Fibroblast of the aortic adventitia (primary cell): ENCODE results near the gene TMEM248. TPM values are rescaled to one million over a fixed set of nuclear protein-coding genes. Genes with fewer than 3 reads are reported as not detected.
A peak's percentile ranks its signal among the peaks of the same experiment; 100 is the strongest.
"Not testable (repeated sequence)": the region's sequence is repeated elsewhere in the genome, so short reads cannot be mapped to it uniquely, and the experiment has no call there.

Source experiments
- DNase-seq: peaks from one replicate; pipeline ENCODE4 v3.0.0-alpha.2; 2010; ENCODE audit warnings: low read depth
- H3K4me3 ChIP-seq: 2 replicates; pipeline ENCODE4 v1.5.1; 2011; ENCODE audit warnings: low read depth, mild to moderate bottlenecking, control low read depth, low read length, moderate library complexity
- small RNA-seq: library from RNA; depleted of rRNA; stranded (forward); fragments of <200 nt; gene quantifications from one replicate; pipeline ENCODE3, GENCODE V24; 2012
- total RNA-seq: library from RNA; depleted of rRNA; stranded (reverse); fragments of >200 nt; gene quantifications from 2 replicates; pipeline ENCODE4 v1.2.3, GENCODE V29; 2012; ENCODE audit warnings: low replicate concordance
- TF ChIP-seq, protein P1 (sequence below): IDR thresholded peaks from 2 replicates; pipeline ENCODE4 v1.5.1; 2011; ENCODE audit warnings: mild to moderate bottlenecking, low read length, control low read depth, inconsistent platforms; ENCODE audit not compliant: insufficient read depth

The TMEM248 gene
- total RNA-seq, 1 donor: 104 TPM

DNA sequence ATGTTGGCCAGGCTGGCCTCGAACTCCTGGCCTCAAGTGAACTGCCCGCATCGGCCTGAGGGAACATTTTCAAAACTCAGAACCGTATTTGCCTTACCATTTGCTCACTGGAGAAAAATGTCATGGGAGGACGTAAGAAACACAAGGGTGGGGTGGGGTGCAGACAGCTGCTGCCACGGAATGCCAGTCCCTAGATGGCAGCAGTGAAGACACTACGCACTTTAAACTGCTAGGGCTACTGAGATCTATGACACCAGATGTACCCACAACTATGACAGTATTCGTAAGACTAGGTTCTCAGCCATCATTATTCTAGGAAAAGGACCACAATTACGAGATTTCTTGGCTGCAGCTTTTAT, 73.6 kb downstream of the TMEM248 start:
- H3K4me3 ChIP-seq: peak overlapping the region; percentile 72
- TF ChIP-seq, protein P1, sequence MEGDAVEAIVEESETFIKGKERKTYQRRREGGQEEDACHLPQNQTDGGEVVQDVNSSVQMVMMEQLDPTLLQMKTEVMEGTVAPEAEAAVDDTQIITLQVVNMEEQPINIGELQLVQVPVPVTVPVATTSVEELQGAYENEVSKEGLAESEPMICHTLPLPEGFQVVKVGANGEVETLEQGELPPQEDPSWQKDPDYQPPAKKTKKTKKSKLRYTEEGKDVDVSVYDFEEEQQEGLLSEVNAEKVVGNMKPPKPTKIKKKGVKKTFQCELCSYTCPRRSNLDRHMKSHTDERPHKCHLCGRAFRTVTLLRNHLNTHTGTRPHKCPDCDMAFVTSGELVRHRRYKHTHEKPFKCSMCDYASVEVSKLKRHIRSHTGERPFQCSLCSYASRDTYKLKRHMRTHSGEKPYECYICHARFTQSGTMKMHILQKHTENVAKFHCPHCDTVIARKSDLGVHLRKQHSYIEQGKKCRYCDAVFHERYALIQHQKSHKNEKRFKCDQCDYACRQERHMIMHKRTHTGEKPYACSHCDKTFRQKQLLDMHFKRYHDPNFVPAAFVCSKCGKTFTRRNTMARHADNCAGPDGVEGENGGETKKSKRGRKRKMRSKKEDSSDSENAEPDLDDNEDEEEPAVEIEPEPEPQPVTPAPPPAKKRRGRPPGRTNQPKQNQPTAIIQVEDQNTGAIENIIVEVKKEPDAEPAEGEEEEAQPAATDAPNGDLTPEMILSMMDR: peak; percentile 15
- peak; percentile 81 for DNase-seq

DNA sequence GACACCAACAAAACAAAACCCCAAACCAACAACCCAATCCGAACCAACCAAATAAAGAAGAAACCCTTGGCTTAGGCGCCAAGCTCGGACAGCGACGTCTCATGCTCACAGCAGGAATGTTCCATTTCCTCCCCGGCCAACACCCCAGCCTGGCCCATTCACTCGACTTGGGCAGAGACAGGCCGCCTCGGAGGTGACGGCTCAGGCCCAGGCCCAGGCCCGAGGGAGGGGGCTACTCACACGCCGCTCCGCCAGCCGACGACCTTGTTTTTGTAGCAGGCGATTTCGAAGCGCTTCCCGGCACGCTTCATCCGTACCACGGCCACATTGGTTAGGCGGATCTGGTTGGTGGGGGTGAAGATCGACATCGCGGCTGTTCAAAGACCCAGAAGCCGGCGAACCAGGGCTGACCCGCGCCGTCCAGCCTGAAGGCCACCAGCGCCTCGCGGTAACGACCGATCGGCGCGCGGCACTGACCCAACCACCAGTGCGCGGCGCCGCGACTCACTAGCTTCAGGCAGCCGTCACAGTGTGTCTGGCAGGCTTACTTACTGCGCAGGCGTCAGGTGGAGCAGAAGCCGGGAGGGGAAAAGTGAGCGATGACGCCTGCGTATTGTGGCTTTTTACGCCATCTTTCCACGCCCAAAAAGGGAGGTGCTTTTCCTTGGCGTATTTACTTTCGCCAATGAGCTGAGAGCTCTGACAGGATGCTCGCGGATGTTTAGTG, 74.2 kb downstream of the TMEM248 start, which contains the start of gene SBDS:
Gene SBDS, minus strand, starts transcription at position 537 of the 727 bp plus-strand sequence. Its CDS starts 169 bp downstream, at position 368.
- DNase-seq: peak; percentile 99

GRCh38 chr7:66996444-66997191, 75.6 kb downstream of the TMEM248 start, which contains the start of gene TYW1:
Gene TYW1 (plus strand): TSS chr7:66996833. CDS start chr7:66996979, 146 bp downstream.
- DNase-seq: peak; percentile 97
- peak within 1 kb of the TSS; percentile 86 for H3K4me3 ChIP-seq

More for the DNA sequence above, 74.2 kb downstream of the TMEM248 start, which contains the start of gene SBDS:
- H3K4me3 ChIP-seq: peak within 1 kb of the TSS; percentile 72

GRCh38 chr7:67000601-67001258, 79.7 kb downstream of the TMEM248 start:
- not testable (repeated sequence) for H3K4me3 ChIP-seq
- TF ChIP-seq, protein P1: peak; percentile 18
- DNase-seq: peak; percentile 35

DNA sequence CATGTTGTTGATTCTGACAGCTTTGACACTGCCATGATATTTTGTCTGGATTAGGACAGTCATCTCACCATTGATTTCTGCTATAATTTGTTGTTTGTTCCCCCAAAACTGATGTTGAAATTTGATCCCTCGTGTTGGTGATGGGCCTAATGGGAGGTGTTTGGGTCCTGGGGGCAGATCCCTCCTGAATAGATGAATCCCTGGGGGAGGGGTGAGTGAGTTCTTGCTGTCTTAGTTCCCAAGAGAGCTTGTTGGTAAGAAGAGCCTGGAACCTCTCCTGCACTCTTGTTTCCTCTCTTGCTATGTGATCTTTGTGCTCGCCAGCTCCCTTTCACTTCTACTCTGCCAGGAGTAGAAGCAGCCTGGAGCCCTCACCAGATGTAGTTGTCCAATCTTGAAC, 83.1 kb downstream of the TMEM248 start:
- H3K4me3 ChIP-seq: not testable (repeated sequence)

GRCh38 chr7:67006965-67007364, 85.9 kb downstream of the TMEM248 start:
- TF ChIP-seq, protein P1: no peak
- H3K4me3 ChIP-seq: no peak overlapping the region
- DNase-seq: no peak

More for the DNA sequence above, 83.1 kb downstream of the TMEM248 start:
- DNase-seq: not testable (repeated sequence)

Small RNA genes within 50 kb of the gene (small RNA-seq; reads per million reads assigned to genes)
- gene RF00017 (not detected), gene RN7SL43P (not detected), gene RNU6-1254P (not detected)

Other genes with a start within 250 kb of the TMEM248 start
- 57.8 and 75.6 TPM in 2 replicates for gene RABGEF1, start 180.5 kb upstream of the TMEM248 start, total RNA-seq
- 51.9 and 94.1 TPM in 2 replicates for gene SBDS, start 74.4 kb downstream of the TMEM248 start, total RNA-seq
- 15.0 and 26.5 TPM in 2 replicates for gene TYW1, start 75.6 kb downstream of the TMEM248 start, total RNA-seq